AG08396 (cell line): ENCODE measurements around the gene CUX1.
"Not testable (repeated sequence)": the region's sequence is repeated elsewhere in the genome, so short reads cannot be mapped to it uniquely, and the experiment has no call there.

ENCODE experiments used
- DNase-seq: peaks from one replicate; pipeline ENCODE4 v3.0.0; 2012; ENCODE audit warnings: low spot score, mixed read lengths

Gene CUX1

DNA sequence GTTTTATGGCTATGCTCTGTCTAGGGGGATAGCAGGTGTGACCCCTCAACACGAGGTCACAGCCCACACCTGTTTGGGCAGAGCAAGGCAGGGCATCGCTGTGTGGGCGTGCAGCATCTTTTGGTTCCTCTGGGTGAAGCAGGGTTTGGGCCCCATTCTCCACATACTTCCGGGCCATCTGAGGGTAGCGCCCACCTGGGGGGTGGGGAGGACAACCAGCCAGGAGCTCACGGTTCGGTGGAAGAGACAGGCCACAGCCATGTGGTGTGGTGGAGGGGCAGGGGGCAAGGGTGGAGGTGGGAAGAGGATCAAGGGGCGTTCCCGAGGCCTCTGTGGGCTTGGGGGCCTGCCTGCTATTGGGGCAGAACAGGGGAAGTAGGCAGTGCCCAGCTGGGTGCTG lies 471.6 kb downstream of the CUX1 start:
- DNase-seq, result no peak

DNA sequence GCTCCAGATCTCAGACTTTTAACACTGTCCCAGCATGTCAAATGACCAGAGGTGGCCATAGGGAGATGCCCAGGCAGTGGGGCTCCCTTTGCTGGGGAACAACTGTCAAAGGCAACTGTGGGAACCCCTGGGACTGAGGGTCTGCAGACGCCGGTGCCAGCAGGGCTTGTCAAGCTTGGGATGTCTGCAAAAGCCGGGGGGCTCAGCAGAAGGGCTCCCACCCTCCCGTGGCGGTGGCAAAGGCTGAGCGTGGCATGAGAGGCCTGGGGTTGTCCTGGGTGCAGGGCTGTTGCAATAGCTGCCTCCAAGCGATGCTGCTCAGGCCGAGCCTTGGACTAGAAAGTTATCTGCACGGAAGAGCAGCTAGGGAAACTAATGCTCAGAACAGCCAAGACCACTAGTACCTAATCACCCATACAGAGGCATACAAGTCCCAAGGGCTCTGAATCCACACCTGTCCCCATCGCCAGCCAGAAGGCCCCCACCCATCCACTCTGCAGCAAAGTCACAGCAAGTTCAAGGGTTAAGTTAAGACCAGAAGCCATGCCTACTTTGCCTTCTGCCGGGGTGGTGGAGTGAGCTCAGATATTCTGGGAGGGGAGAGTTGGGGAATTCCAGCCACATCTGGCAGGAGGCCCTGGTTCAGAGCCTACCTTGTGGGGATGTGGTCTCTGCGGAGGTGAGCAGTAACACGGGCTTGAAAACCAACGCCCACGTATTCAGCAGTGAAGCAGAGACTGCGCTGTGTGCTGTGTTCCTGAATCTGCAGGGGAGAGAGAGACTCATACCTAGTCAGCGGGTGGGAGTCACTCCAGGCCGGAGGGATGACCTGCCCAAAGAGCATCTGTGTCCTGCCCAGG lies 473.9 kb downstream of the CUX1 start:
- DNase-seq, result no peak

DNA sequence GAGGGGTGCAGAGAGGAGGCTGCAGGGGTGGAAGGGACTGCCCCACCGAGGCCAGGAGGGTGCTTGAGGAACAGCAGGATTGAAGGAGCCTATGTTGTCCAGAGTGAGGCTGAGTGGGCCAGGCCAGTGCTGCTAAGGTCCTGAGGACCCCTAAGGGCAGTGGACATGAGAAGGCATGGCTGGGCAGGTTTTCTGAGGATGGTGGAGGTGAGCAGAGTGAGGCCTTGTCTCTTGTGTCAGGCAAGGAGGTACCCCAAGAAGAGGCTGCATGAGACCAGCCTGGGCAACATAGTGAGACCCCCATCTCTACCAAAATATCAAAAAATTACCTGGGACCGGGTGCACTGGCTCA lies 474.5 kb downstream of the CUX1 start:
- DNase-seq, result no peak

DNA sequence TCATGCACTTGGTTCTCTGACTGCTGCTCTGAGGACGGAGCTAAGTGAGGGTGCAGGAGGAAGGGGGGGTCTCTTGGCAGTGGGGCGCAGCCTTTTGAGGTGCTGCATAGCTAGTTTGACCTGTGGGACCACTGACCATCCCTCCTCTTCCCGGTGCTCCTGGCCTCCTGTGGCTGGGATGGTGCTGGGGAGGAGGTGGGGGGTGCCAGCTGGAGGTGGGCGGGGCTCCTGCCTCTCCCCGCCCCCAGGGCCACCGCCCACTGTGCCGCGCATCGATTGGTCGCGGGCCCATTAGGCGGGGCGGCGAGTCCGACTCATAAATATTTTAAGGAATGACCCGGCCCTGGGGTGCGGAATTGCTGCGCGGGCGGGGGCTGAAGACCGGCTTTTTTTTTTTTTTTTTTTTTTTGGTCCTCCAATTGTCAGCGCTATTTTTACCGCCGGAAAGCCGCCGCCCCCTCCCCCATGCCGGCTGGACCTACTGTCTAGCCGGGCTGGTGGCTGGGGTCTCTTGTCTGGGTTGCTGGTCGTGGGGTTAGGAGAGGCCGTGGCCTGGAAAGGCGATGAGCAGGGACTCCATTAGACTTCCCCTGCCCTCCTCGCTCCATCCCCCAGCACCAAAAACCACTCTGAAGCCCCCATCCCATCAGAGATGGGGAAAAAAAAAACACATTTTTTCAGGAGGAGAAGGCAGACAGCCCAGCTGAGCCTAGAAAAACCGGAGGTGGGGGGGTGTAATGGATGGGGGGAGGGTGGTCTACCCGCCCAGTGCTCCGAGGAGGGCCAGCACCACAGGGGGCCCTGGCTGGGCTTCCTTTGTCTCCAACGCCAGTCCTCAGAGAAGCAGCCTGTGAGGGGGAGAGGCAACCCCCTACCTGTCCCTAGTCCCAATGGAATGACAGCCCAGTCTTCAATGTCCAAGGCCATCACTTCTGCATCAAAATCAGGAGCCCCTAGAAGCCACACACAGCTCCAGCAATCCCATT lies 475.7 kb downstream of the CUX1 start:
- no peak for DNase-seq

DNA sequence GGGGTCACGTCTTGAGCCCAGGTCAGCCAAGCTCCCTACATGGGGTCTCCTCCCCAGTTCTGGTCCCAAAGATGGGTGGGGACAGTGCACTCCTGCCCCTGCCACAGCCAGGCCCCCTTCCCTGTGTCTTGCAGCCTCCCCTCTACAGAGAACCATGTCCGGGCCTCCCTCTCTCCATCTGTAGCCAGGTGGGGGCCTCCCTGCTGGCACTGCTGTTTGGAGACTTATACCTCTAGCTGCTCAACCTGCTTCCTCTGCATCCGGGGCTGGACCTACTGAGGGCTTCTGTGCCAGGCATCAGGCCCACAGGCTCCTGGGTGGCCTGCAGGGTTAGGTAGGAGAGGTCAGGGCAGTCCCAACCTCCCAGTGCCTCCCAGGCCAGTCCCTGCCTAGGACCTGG lies 477.2 kb downstream of the CUX1 start:
- DNase-seq, result no peak

DNA sequence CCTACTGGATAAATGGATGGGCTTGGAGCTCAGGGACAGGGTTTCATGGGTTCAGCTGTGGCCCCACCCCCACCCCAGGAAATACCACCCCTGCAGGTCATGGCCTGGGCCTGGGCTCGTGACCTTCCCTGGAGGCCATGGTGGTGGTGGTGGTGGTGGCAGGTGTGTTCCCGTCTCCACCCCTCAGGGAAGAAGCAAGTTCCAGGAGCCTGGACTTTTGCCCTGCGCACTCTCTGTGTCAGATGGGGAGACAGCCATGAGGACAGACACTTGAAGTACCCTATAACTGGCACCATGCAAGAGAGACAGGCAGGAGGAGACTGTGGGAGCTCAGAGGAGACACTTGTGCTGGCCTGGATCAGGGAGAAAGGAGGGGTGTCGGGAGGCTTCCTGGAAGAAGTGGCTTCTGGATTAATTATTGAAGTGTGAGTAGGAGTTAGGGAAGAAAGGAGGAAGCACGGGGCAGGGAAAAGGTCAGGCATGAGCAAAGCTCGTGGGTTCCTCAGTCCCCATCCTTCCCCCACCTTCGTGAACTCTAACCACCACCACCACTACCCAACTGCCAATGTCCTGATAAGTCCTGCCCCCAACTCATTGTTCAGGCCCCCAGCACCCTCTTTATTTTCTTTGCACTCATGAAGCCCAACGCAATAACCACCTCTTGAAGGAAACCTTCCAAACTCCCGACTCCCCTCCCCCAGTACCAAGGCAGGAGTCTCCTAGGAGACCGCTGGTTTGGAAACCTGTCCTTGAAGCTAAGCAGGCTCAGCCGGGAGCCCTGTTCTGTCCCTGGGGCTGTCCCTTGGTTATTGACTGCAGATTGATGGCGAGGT lies 478.1 kb downstream of the CUX1 start:
- no peak for DNase-seq

DNA sequence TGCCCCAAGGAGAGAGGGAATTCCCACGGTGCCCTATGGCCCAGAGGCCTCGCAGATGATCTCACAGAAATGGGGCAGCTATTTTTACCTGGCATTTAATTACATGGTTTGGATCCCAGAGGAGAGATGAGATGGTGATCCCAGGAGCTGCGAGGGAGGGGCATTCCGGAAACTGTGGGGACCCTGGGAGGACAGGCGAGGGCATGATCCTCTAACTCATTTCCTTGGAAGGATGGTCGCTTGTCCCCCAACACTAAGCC lies 478.7 kb downstream of the CUX1 start:
- DNase-seq, result no peak

DNA sequence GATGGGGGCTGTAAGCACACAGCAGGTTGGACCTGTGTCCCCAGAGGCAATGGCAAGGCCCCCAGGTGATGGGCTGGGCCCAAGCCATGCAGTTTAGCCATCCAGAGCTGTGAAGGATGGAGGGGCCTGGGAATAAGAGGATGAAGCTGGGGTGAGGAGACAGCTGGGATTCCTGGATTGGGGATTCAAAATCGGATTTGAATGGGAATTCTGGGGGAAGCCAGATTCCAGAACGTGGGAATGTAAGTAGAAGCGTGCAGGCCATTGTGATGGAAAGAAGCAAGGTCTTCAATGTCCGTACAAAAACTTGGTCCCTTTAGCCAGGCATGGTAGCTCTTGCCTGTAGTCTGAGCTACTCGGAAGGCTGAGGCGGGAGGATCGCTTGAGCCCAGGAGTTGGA lies 479.1 kb downstream of the CUX1 start:
- DNase-seq, result no peak

DNA sequence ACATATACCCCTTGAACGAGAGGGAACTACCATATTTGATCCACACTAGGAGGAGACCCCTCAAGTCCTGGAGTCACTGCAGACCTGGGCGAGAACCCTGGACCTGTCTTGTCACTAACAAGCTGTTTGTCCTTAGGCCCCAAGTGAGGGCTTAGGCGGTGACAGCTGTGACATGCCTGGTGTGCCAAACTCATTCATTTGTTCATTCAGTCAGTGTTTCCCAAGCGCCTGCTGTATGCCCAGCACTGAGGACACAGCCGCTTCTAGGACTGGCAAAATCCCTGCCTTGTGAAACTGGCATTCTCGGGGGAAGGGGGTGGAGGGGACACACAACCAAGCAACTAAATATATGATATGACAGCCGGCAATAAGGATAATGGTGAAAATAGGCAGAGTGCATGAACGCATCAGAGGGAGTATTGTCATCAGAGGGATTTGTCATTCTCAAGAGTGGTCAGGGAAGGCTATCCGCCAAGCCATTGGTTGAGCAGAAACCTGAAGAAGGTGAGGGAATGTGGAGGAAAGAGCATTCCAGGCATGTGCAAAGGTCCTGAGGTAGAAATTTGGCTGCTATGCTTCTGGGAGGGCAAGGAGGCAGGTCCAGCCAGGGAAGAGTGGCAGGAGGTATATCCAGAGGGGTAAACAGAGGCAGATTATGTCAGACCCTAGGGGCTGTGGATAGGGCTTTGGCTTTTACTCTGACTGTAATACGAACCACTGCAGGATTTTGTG lies 480.2 kb downstream of the CUX1 start:
- no peak for DNase-seq

DNA sequence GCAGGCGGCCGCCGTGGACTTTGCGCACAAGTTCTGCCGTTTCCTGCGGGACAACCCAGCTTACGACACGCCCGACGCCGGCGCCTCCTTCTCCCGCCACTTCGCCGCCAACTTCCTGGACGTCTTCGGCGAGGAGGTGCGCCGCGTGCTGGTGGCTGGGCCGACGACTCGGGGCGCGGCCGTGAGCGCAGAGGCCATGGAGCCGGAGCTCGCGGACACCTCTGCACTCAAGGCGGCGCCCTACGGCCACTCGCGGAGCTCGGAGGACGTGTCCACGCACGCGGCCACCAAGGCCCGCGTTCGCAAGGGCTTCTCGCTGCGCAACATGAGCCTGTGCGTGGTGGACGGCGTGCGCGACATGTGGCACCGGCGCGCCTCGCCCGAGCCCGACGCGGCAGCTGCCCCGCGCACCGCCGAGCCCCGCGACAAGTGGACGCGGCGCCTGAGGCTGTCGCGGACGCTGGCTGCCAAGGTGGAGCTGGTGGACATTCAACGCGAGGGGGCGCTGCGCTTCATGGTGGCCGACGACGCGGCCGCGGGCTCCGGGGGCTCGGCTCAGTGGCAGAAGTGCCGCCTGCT lies 483.3 kb downstream of the CUX1 start:
- no peak for DNase-seq

DNA sequence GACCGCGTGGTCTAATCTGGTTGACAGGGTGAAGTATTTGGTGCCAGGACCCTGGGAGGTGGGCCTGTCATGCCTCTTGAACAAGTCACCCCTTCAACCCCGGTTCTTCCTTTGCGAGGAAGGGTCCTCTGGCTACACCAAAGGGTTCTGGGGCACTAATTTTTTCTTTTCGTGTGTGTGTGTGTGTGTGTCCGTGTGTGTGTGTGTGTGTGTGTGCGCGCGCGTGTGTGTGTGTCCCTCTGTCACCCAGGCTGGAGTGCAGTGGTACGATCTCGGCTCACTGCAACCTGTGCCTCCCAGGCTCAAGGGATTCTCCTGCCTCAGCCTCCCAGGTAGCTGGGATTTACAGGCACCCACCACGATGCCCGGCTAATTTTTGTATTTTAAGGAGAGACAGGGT lies 483.9 kb downstream of the CUX1 start:
- DNase-seq, result not testable (repeated sequence)

DNA sequence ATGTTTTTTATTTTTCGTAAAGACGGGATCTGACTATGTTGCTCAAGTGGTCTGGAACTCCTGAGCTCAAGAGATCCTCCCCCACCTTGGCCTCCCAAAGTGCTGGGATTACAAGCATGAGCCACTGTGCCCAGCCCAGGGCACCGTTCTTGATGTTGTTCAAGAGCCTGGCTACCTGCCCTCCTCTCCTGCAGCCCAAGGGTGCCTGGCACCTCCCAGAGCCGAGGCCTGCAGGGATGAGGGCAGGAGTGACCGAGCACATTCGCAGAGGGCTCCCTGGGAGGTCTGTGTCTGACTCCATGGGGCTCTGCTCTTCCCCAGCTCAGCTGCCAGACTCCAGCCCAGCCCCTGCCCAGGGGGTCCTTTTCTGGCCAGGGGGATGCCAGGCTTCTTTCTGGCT lies 484.6 kb downstream of the CUX1 start:
- no peak for DNase-seq

DNA sequence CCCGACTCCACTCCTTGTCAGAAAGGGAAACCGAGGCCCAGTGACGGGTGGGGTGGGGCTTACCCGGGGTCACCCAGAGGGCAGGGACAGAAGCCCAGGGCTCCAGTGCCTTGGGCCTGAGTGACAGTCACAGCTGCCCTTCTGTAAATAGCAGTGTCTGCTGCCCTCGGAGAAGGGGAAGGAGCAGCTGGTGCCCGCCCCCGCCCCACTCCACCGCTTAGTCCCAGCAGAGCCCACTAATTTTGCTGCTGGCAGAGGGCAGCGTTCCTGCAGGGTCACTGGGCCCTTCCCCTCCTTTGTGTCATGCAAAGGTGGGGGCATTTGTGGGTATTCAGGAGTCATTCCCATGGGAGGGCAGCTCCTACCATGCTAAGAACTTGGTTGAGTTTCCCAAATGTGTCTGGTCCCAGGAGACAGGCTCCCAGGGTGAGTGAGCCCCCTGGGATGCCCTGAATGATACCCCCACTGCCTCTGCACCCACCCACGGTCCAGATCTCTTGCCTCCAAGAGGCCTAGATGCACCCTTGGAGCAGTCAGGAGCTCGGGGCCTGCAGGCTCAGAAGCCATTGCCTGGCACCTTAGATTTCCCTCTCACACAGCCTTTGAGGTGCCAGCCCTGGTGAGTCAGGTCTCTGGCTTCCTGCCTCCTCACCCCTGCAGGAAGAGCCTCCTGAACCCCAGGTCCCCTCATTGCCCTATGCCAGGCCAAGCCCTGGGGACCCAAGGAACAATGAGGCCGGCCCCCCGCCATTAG lies 486.4 kb downstream of the CUX1 start:
- DNase-seq, result no peak

DNA sequence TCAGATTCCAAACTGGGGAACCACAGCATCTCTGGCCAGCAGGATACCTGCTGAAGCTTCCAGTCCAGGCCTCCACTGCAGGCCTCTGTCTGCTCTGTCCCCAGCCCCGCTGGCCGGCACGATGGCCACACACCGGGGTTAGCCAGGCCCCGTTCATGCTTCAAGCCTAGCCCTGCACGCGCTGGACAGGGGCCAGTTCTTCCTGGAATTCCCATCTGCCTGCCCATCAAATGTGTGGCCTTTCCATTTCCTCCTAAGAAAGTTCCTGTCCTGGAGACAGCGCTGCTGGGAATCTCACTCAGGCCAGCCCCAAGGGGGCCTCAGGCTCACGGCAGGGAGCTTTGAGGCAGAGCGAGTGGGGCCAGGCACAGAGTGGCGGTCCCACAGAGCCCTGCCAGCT lies 487.2 kb downstream of the CUX1 start:
- DNase-seq, result no peak

DNA sequence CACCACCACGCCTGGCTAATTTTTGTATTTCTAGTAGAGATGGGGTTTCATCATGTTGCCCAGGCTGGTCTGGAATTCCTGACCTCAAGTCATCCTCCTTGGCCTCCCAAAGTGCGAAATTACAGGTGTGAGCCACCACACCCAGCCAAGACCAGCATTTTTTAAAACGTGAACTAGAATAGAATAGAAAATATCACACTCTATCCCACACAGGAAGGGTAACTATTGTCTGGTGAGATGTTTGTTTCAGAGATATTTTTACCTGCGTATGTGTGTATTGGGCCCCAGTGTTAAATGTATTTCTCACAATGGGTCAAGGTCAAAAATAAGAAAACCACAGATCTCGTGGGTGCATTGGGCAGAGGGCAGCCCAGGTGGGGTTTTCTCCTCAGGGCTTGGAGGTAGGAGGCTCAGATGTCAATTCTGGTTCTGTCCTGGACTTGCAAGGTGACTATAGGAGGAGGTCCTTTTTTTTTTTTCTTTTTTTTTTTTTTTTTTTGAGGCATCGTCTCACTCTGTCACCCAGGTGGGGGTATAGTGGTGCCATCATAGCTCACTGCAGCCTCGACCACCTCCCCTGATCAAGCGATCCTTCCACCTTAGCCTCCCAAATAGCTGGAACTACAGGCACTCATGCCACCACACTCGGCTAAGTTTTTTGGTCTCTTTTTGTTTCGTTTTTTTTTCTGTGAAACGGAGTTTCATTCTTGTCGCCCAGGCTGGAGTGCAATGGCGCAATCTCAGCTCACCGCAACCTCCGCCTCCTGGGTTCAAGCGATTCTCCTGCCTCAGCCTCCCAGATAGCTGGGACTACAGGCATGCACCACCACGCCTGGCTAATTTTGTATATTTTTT lies 488.2 kb downstream of the CUX1 start:
- no peak for DNase-seq

DNA sequence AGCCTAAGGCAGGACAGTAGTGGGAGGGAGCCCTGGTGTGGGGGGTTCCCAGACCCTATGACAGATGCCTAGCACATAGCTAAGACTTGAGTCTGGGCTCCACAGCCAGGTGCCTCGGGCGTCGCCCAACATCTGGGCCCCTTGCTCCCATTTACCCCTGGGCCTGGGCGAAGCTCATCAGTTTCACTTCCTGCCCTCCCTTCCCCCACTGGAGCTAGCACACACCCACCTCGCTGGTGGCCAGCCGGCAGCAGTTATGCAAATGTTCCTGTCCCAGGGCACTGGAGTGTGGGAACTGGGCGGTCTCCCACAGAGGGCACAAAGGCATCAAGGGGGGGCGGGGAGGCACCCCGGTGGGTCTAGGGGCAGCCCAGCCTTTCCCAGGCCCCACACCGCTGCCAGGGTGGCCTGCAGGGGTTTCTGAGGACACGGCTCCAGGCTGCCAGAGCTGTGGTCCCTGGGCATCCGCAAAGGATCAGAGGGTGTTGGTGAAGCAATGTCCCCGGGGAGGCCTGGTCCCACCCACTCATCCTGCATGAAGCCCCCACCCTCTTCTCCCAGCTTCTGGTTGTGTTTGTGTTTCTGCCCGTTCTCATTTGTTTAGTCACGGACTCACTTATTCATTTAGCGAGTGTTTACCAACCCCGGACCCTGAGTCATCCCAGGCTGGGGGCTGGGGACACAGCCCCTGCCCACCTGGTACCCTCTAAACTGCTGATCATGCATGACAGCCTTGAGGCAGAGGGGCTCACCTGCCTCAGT lies 489.7 kb downstream of the CUX1 start:
- DNase-seq, result no peak

DNA sequence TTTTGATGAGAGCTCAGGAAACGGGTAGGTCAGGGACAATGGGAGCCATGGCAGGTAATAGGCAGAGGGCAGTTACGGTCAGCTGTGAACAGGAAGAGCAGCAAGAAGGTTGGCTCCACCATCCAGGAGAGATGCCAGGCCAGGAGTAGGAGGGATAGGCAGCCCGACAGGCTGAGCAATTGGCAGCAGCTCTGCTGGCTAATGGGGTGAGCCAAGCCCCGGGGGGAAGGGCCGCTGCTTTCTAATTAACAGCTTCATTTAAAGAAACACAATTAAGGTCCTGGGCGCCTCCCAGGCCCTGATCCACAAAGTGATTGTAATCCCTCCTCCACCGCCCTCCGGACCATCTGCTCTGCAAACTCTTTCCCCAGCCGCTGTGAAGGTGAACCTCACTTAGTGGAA lies 493.0 kb downstream of the CUX1 start:
- DNase-seq, result no peak

DNA sequence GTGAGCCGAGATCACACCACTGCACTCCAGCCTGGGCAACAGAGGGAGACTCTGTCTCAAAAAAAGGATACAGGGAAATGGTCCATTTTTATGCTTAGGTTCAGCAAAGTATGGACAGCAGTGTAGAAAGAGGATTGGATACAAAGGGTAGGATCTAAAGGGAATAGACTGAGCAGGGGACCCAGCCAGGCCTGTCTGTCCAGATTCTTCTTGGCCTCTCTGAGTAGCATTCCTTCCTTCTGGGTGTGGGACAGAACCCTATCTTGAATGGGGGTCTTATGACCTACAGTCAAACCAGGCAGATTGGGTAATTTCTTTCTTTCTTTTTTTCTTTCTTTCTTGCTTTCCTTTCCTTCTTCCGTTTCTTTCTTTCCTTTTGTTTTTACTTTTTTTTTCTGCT lies 494.9 kb downstream of the CUX1 start:
- DNase-seq, result no peak
